AG10803 (cell line): ENCODE results near the gene UNC5B.

Experiments
- DNase-seq: peaks from one replicate; pipeline ENCODE4 v3.0.0; 2010; ENCODE audit warnings: low read depth
- H3K4me3 ChIP-seq: 2 replicates; pipeline ENCODE4 v1.5.1; 2011; ENCODE audit warnings: mild to moderate bottlenecking, low read length, control low read depth
- CTCF ChIP-seq: conservative IDR thresholded peaks from 2 replicates; pipeline ENCODE4 v1.5.1; 2011; ENCODE audit warnings: mild to moderate bottlenecking, low read length, control low read depth, inconsistent platforms

Gene UNC5B

GRCh38 chr10:71338728-71339495 is 126.5 kb downstream of the UNC5B start:
- H3K4me3 ChIP-seq: no peak overlapping the region
- no peak for TF ChIP-seq CTCF
- DNase-seq: no peak

GRCh38 chr10:71339796-71340589 is 127.6 kb downstream of the UNC5B start:
- DNase-seq: no peak
- TF ChIP-seq CTCF: no peak
- H3K4me3 ChIP-seq: no peak overlapping the region

- TF ChIP-seq CTCF: no peak
- no peak for DNase-seq
- no peak overlapping the region for H3K4me3 ChIP-seq
Observed at GRCh38 chr10:71342573-71343391, 130.4 kb downstream of the UNC5B start.

GRCh38 chr10:71343392-71343773 is 131.0 kb downstream of the UNC5B start:
- TF ChIP-seq CTCF: no peak
- no peak overlapping the region for H3K4me3 ChIP-seq
- peak; percentile 54 for DNase-seq

- TF ChIP-seq CTCF: no peak
- no peak overlapping the region for H3K4me3 ChIP-seq
- no peak for DNase-seq
Observed at GRCh38 chr10:71344154-71344925, 132.0 kb downstream of the UNC5B start.

GRCh38 chr10:71344993-71345480 is 132.7 kb downstream of the UNC5B start:
- no peak for TF ChIP-seq CTCF
- no peak overlapping the region for H3K4me3 ChIP-seq
- DNase-seq: no peak
